ENCODE results near the gene CPHXL. TPM values are rescaled to one million over a fixed set of nuclear protein-coding genes. Genes with fewer than 3 reads are reported as not detected.

CPHXL gene
- polyA plus RNA-seq, 2 of the 4 experiments (the other 2 are of a cell fraction), result not detected

GRCh38 chr16:75742424-75743047 lies 16.2 kb upstream of the CPHXL start:
- TF ChIP-seq BCL3 (IDR thresholded peaks at IDR 0.05) (no peak), POLR2A (IDR thresholded peaks at IDR 0.05; ENCODE audit: low read length) (no peak), HDAC2 (IDR thresholded peaks at IDR 0.05) (no peak), FOSL2 (IDR thresholded peaks at IDR 0.05) (no peak), FOSL2 (CRISPR knock-in tag; IDR thresholded peaks at IDR 0.05) (no peak), ZFP36 (IDR thresholded peaks at IDR 0.05; ENCODE audit: borderline replicate concordance, partially characterized antibody) (peak; percentile 92)
- FAIRE-seq (no peak), ATAC-seq (no peak), DNase-seq (ENCODE audit: low read depth in 1 of 2, low spot score in 1 of 2) (peak in 1 of 2 experiments; percentile 31)
- no peaks in the 10 kb centered on the region for H3K4me1 ChIP-seq
- H3K9me3 ChIP-seq, result peaks cover 35% of the 10 kb centered on the region
- CTCF ChIA-PET, result no interaction called here
- H3K27ac ChIP-seq, result no peak overlapping the region
- no peak overlapping the region for H3K4me3 ChIP-seq
- WGBS (ENCODE audit: missing lambda C conversion rate), result 0% methylated on average over 1 of the region's 1 CpG
- no peak overlapping the region for H3K4me2 ChIP-seq
- POLR2A ChIA-PET, result no interaction called here

- TF ChIP-seq, protein P1, sequence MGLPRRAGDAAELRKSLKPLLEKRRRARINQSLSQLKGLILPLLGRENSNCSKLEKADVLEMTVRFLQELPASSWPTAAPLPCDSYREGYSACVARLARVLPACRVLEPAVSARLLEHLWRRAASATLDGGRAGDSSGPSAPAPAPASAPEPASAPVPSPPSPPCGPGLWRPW (IDR thresholded peaks at IDR 0.05), result no peak
- TF ChIP-seq, protein P2, sequence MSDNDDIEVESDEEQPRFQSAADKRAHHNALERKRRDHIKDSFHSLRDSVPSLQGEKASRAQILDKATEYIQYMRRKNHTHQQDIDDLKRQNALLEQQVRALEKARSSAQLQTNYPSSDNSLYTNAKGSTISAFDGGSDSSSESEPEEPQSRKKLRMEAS (IDR thresholded peaks at IDR 0.05), result no peak
- TF ChIP-seq ESRRA (IDR thresholded peaks at IDR 0.05; ENCODE audit: borderline replicate concordance, low read length) (no peak), ELK1 (IDR thresholded peaks at IDR 0.05; ENCODE audit: low read depth, low read length) (no peak), POLR2A (IDR thresholded peaks at IDR 0.05; ENCODE audit: low read length) (no peak), EP300 (IDR thresholded peaks at IDR 0.05) (no peak), MAFK (IDR thresholded peaks at IDR 0.05; ENCODE audit: partially characterized antibody) (no peak), SMC3 (IDR thresholded peaks at IDR 0.05) (no peak), JUN (IDR thresholded peaks at IDR 0.05) (no peak), ZC3H11A (IDR thresholded peaks at IDR 0.05) (no peak), BCL3 (IDR thresholded peaks at IDR 0.05) (no peak), MAZ (IDR thresholded peaks at IDR 0.05; ENCODE audit: borderline replicate concordance, low read depth, low read length) (no peak), GATA3 (IDR thresholded peaks at IDR 0.05; ENCODE audit: borderline replicate concordance) (no peak), FOXS1 (CRISPR knock-in tag; IDR thresholded peaks at IDR 0.05) (no peak), CEBPB (IDR thresholded peaks at IDR 0.05) (no peak)
- no peak for DNase-seq (ENCODE audit: low read depth in 1 of 2, low spot score in 1 of 2)
- POLR2A ChIA-PET, result no interaction called here
- Histone ChIP-seq H3K4me2 (no peak overlapping the region), H3K27ac (no peak overlapping the region), H3K9me3 (no peaks in the 10 kb centered on the region), H3K4me1 (no peaks in the 10 kb centered on the region), H3K4me3 (no peak overlapping the region)
- CTCF ChIA-PET, result interaction anchor here (0.8 kb wide), 1 partner anchor 85 kb away, joined by 3 read pairs; no protein-coding TSS in a partner anchor
- FAIRE-seq, result no peak
- peak in 1 of 2 experiments; percentile 45; a peak in 2 of 6 replicates for ATAC-seq
- WGBS (ENCODE audit: missing lambda C conversion rate), result 25% methylated on average over 6 of the region's 6 CpGs
Measured at GRCh38 chr16:75733305-75734211, 7.3 kb upstream of the CPHXL start.

All from A549 (cell line).